PC-3 (cell line): ENCODE measurements around the gene ABHD15. TPM values are rescaled to one million over a fixed set of nuclear protein-coding genes. Genes with fewer than 3 reads are reported as not detected.

Source experiments
- ATAC-seq: fragments of 200-7000 bp; cut with Tn5 transposase; 2 replicates; pipeline ENCODE4 v1.9.1; 2020; ENCODE audit warnings: mild to moderate bottlenecking, moderate library complexity
- BruUV-seq: library from RNA; stranded (reverse); fragments of 400-500 nt; replicated peaks from 2 replicates; lab custom pipeline; 2021; lab: Mats Ljungman, UMichigan
- CTCF ChIA-PET: fragments of 300-600 bp; sonication (Branson Sonifier 250); formaldehyde crosslinking; loops from one replicate; lab custom pipeline; 2022; ENCODE audit warnings: antibody characterized with exemption; lab: Charles Lee
- POLR2A ChIA-PET: fragments of 300-600 bp; sonication (Branson Sonifier 250); formaldehyde crosslinking; loops from one replicate; lab custom pipeline; 2022; ENCODE audit warnings: antibody characterized with exemption; ENCODE audit not compliant: unreplicated experiment; lab: Charles Lee
- DNase-seq: peaks from one replicate; pipeline ENCODE4 v3.0.0-alpha.2; 2015
- H2AFZ ChIP-seq: fragments of 300-600 bp; sonication (generic); 2 replicates; pipeline ENCODE4 v1.6.0; 2016; ENCODE audit warnings: antibody characterized with exemption, low read length
- H3F3A ChIP-seq: fragments of 300-600 bp; sonication (generic); one replicate; pipeline ENCODE4 v1.6.0; 2017; ENCODE audit warnings: antibody characterized with exemption, low read length, control low read depth, mild to moderate bottlenecking; ENCODE audit not compliant: unreplicated experiment
- H3K27ac ChIP-seq: fragments of 300-600 bp; sonication (generic); 2 replicates; pipeline ENCODE4 v1.5.1; 2016; ENCODE audit warnings: mild to moderate bottlenecking, low read length
- H3K27me3 ChIP-seq: fragments of 300-600 bp; sonication (generic); 2 replicates; pipeline ENCODE4 v1.6.1; 2016; ENCODE audit warnings: low read length, mixed read lengths
- H3K36me3 ChIP-seq: fragments of 300-600 bp; sonication (generic); 2 replicates; pipeline ENCODE4 v1.6.1; 2016; ENCODE audit warnings: low read depth, mixed run types, low read length, mixed read lengths
- H3K4me1 ChIP-seq: fragments of 300-600 bp; sonication (generic); 2 replicates; pipeline ENCODE4 v1.5.1; 2016; ENCODE audit warnings: low read length; ENCODE audit not compliant: insufficient read depth
- H3K4me2 ChIP-seq: fragments of 300-600 bp; sonication (generic); 2 replicates; pipeline ENCODE4 v1.6.0; 2016; ENCODE audit warnings: low read length
- H3K4me3 ChIP-seq: fragments of 300-600 bp; sonication (generic); 2 replicates; pipeline ENCODE4 v1.5.1; 2016; ENCODE audit warnings: mild to moderate bottlenecking, low read length, mixed read lengths
- H3K79me2 ChIP-seq: fragments of 300-600 bp; sonication (generic); 2 replicates; pipeline ENCODE4 v1.6.1; 2017; ENCODE audit warnings: low read length, mixed read lengths
- H3K9ac ChIP-seq: fragments of 300-600 bp; sonication (generic); 2 replicates; pipeline ENCODE4 v1.6.0; 2016; ENCODE audit warnings: mild to moderate bottlenecking, low read length
- H3K9me2 ChIP-seq: fragments of 300-600 bp; sonication (generic); replicated peaks from 2 replicates; pipeline ENCODE4 v1.6.1; 2016; ENCODE audit warnings: mixed run types, low read length, mixed read lengths
- H3K9me3 ChIP-seq: fragments of 300-600 bp; sonication (generic); 2 replicates; pipeline ENCODE4 v1.6.1; 2016; ENCODE audit warnings: low read length, mixed read lengths
- H4K20me1 ChIP-seq: fragments of 300-600 bp; sonication (generic); 2 replicates; pipeline ENCODE4 v1.6.1; 2016; ENCODE audit warnings: low read length, mixed read lengths
- CTCF ChIP-seq: fragments of 300-600 bp; sonication (generic); conservative IDR thresholded peaks from 2 replicates; pipeline ENCODE4 v1.5.1; 2017; ENCODE audit warnings: antibody characterized with exemption, low read depth, mild to moderate bottlenecking, low read length
- EZH2 ChIP-seq: fragments of 300-600 bp; sonication (generic); IDR thresholded peaks from one replicate; pipeline ENCODE4 v1.6.1; 2017; ENCODE audit warnings: antibody characterized with exemption, mild to moderate bottlenecking, low read length; ENCODE audit not compliant: unreplicated experiment
- EZH2phosphoT487 ChIP-seq: fragments of 300-600 bp; sonication (generic); IDR thresholded peaks from 2 replicates; pipeline ENCODE4 v1.6.1; 2018; ENCODE audit warnings: mild to moderate bottlenecking, antibody characterized with exemption, low read length, borderline replicate concordance
- intact Hi-C: fragments of 100-400 bp; cut with micrococcal nuclease; formaldehyde crosslinking; loops from 2 replicates; pipeline ENCODE4 v1.9.0; 2023
- total RNA-seq: library from RNA; depleted of rRNA; stranded (reverse); fragments of >200 nt; gene quantifications from 2 replicates; pipeline ENCODE4 v1.2.3, GENCODE V29; 2014

Gene ABHD15
- total RNA-seq, 1 experiment from 2014 or later, result 6.3 TPM

GRCh38 chr17:29567304-29567553 is 392 bp upstream of the ABHD15 start:
- H3K27ac ChIP-seq, result no peak overlapping the region
- intact Hi-C loops, result no loop called here
- peak; percentile 1; the same call in 1 of the 2 replicates for ATAC-seq
- no peaks in the 10 kb centered on the region for H4K20me1 ChIP-seq
- no peaks in the 10 kb centered on the region for H3K9me3 ChIP-seq
- CTCF ChIA-PET, result interaction anchor here (0.6 to 1.0 kb wide), 3 partner anchors 16 to 316 kb away, joined by 3 read pairs; no protein-coding TSS in a partner anchor
- no peaks in the 10 kb centered on the region for H3K27me3 ChIP-seq
- H3K79me2 ChIP-seq, result no peaks in the 10 kb centered on the region
- DNase-seq, result no peak
- BruUV-seq, result no TSS peak
- peak overlapping the region; percentile 85 for H2AFZ ChIP-seq
- H3K9ac ChIP-seq, result peak overlapping the region; percentile 34; the same call in 1 of the 2 replicates
- peaks cover 7% of the 10 kb centered on the region; the same call in 1 of the 2 replicates for H3K4me1 ChIP-seq
- H3K9me2 ChIP-seq, result no peaks in the 10 kb centered on the region
- H3F3A ChIP-seq, result no peaks in the 10 kb centered on the region
- H3K36me3 ChIP-seq, result no peaks in the 10 kb centered on the region
- H3K4me2 ChIP-seq, result peak overlapping the region; percentile 98
- TF ChIP-seq EZH2phosphoT487 (no peak), EZH2 (no peak), CTCF (no peak)
- H3K4me3 ChIP-seq, result peak overlapping the region; percentile 85
- POLR2A ChIA-PET, result no interaction called here

- H3K36me3 ChIP-seq, result no peaks in the 10 kb centered on the region
- H3K9ac ChIP-seq, result no peak overlapping the region
- ChIA-PET CTCF (no interaction called here), POLR2A (no interaction called here)
- H3K9me3 ChIP-seq, result no peaks in the 10 kb centered on the region
- H3K27ac ChIP-seq, result no peak overlapping the region
- intact Hi-C loops, result no loop called here
- BruUV-seq, result TSS peak; percentile 19
- H3K4me3 ChIP-seq, result peak overlapping the region; percentile 85
- H3F3A ChIP-seq, result no peaks in the 10 kb centered on the region
- H3K4me1 ChIP-seq, result peaks cover 7% of the 10 kb centered on the region; the same call in 1 of the 2 replicates
- H4K20me1 ChIP-seq, result no peaks in the 10 kb centered on the region
- H2AFZ ChIP-seq, result no peak overlapping the region
- H3K4me2 ChIP-seq, result peak overlapping the region; percentile 98
- DNase-seq, result no peak
- no peaks in the 10 kb centered on the region for H3K9me2 ChIP-seq
- no peaks in the 10 kb centered on the region for H3K79me2 ChIP-seq
- H3K27me3 ChIP-seq, result no peaks in the 10 kb centered on the region
- no peak for ATAC-seq
- TF ChIP-seq EZH2 (no peak), CTCF (no peak), EZH2phosphoT487 (no peak)
Measured at GRCh38 chr17:29565643-29566472, 979 bp downstream of the ABHD15 start.

GRCh38 chr17:29563816-29564215 is 3.0 kb downstream of the ABHD15 start:
- H3F3A ChIP-seq, result no peaks in the 10 kb centered on the region
- no peak overlapping the region for H3K4me3 ChIP-seq
- intact Hi-C loops, result no loop called here
- TF ChIP-seq EZH2, result no peak
- H3K4me2 ChIP-seq, result no peak overlapping the region
- no peak overlapping the region for H3K9ac ChIP-seq
- POLR2A ChIA-PET, result no interaction called here
- no TSS peak for BruUV-seq
- no peak for ATAC-seq
- H4K20me1 ChIP-seq, result no peaks in the 10 kb centered on the region
- H3K9me2 ChIP-seq, result no peaks in the 10 kb centered on the region
- H3K79me2 ChIP-seq, result no peaks in the 10 kb centered on the region
- DNase-seq, result no peak
- H3K4me1 ChIP-seq, result no peaks in the 10 kb centered on the region
- no peaks in the 10 kb centered on the region for H3K27me3 ChIP-seq
- CTCF ChIA-PET, result interaction anchor here (0.6 kb wide), 1 partner anchor 28 kb away, joined by 3 read pairs; no protein-coding TSS in a partner anchor
- no peaks in the 10 kb centered on the region for H3K9me3 ChIP-seq
- no peak overlapping the region for H2AFZ ChIP-seq
- H3K27ac ChIP-seq, result no peak overlapping the region
- H3K36me3 ChIP-seq, result no peaks in the 10 kb centered on the region
